ENCODE results near the gene IL1RAPL2.

- no peak for TF ChIP-seq POLR2AphosphoS5 (IDR thresholded peaks at IDR 0.05; ENCODE audit: borderline replicate concordance, low read depth, low read length)
- no peak for TF ChIP-seq FOXP2 (optimal IDR thresholded peaks at IDR 0.05; ENCODE audit: control extremely low read depth, extremely low read length, insufficient read depth)
These were observed 655.4 kb downstream of the IL1RAPL2 start for GRCh38 chrX:105221374-105221773.
